NK-92 (cell line): ENCODE measurements around the gene NACC2.
A peak's percentile ranks its signal among the peaks of the same experiment; 100 is the strongest.
"Not testable (repeated sequence)": the region's sequence is repeated elsewhere in the genome, so short reads cannot be mapped to it uniquely, and the experiment has no call there.

ENCODE experiments used
- DNase-seq: peaks from one replicate; lab custom pipeline; 2025; ENCODE audit not compliant: unreplicated experiment; lab: John Stamatoyannopoulos, UW

Gene NACC2

GRCh38 chr9:136112541-136112940 is 17.5 kb upstream of the NACC2 start:
- DNase-seq: no peak

DNA sequence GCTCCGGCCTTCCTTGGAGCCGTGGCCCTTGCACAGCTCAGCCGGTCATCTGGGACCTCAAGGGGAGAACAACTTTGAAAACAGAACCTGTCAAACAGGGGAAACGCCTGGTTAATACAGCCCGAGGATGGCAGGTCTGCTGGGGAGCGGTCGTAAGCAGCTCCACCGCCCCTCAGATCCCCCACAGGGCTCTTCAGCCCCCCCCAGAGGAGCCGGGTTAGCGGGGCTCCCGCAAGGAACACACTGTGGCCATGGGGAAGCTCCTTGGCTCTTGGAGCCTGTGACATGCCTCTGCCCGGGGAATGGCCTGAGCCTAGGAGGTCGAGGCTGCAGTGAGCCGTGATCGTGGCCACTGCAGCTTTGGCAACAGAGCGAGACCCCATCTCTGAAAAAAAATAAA is 16.8 kb upstream of the NACC2 start:
- DNase-seq: no peak

- DNase-seq: no peak
These were observed 16.1 kb upstream of the NACC2 start for GRCh38 chr9:136111190-136111589.

- no peak for DNase-seq
These were observed 15.3 kb upstream of the NACC2 start for GRCh38 chr9:136110082-136111061.

- DNase-seq: peak; percentile 20
These were observed 14.4 kb upstream of the NACC2 start for GRCh38 chr9:136109351-136110081.

- no peak for DNase-seq
These were observed 13.7 kb upstream of the NACC2 start for GRCh38 chr9:136108648-136109266.

DNA sequence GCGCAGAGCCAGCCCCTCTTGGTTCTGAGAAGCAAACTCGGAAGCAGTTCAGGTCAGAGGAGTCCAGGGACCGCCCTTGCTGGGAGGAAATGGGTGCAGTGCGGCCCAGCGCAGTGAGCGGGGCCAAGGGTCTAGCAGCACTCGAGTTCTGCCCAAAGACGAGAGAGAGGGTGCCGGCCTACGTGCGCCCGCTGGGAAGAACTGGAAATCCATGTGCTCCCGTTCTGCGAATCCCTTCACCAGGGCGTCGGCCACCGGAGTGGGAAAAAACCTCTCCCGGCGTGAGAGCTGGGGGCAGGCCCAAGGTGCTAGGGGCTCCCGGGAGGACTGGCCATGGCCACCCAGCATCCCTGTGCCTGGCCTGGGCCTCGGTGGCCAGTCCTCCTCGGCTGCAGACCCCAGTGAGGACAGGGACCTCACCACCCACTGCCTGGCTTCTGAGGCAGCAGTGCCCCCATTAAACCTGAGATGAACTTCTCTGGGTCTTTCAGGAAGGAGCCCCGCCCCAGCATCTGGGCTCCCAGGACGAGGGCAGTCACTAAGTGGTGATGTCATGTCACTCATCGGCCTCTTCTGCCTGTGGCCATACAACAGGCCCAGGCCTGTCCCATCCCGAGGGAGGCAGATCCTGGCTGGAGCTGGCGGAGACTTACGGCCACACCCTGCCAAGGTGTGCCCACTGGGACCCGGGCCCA is 13.0 kb upstream of the NACC2 start:
- no peak for DNase-seq

GRCh38 chr9:136107155-136107952 is 12.3 kb upstream of the NACC2 start:
- no peak for DNase-seq

- DNase-seq: no peak
These were observed 10.5 kb upstream of the NACC2 start for GRCh38 chr9:136105398-136106135.

GRCh38 chr9:136104916-136105315 is 9.8 kb upstream of the NACC2 start:
- no peak for DNase-seq

GRCh38 chr9:136104488-136104800 is 9.4 kb upstream of the NACC2 start:
- no peak for DNase-seq

GRCh38 chr9:136103651-136104487 is 8.8 kb upstream of the NACC2 start:
- no peak for DNase-seq

DNA sequence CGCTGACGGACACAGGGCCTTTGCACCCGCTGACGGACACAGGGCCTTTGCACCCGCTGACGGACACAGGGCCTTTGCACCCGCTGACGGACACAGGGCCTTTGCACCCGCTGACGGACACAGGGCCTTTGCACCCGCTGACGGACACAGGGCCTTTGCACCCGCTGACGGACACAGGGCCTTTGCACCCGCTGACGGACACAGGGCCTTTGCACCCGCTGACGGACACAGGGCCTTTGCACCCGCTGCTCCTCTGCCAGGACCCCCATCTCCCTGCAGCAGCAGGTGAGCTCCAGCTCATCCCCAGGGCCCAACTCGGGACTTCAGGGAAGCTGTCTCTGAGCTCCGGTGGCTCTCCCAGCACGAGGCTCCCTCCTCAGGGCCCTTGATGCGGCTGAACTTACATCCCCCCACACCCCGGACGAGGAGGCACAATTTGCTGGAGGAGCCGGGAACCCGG is 6.6 kb upstream of the NACC2 start:
- not testable (repeated sequence) for DNase-seq

GRCh38 chr9:136100700-136101614 is 5.9 kb upstream of the NACC2 start:
- no peak for DNase-seq

DNA sequence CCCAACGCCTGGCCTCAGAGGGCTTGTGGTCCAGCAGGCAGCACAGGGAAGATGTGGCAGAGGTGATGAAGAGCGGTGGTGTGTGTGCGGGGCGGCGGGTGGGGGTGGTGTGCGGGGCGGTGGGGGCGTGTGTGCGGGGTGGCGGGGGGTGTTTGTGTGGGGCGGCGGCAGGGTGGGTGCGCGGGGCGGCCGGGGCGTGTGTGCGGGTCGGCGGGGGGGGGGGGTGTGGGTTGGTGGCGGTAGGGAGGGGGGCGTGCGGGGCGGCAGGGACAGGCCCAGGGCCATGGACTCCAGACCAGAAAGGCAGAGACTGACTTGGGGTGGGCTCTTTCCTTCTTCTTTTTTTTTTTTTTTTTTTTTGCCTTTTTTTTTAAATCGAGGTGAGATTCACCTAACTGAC is 4.5 kb upstream of the NACC2 start:
- DNase-seq: no peak

DNA sequence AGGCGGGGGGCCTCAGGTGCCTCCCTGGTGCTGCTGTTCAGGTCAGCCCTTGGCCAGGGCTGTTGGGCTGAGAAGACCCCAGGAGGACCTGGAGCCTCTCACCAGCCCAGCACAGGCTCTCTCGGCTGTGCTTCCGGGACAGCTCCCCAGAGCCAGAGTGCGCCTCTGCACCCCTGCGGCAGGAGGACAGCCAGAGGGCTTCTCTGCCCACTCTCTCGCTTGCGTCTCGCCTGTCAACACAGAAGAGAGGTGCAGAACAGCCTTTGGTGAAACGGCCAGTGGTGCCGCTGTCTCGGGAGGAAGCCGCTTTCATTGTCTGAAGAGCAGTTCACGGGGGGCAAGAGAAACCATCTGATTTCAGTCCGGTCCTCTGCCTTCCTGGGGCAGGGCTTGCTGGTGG is 3.8 kb upstream of the NACC2 start:
- DNase-seq: no peak

DNA sequence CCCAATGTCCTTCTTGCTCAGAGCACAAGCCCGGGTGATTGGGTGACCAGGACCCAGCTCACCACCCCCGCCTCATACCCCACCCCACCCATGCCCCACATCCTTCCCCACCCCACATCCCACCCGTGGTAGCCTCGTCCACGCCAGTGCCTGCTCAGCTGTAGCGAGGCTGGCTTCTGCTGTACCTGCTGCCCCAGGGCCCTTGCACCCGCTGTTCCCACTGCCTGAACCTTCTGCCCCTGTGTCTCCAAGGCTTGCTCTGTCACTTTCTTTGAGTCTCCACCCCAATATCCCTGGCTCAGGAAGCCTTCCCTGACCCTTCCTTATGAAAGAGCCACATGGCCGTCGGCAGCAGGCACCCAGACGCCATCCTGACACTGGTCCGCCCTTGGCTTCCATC is 3.1 kb upstream of the NACC2 start:
- DNase-seq: no peak

DNA sequence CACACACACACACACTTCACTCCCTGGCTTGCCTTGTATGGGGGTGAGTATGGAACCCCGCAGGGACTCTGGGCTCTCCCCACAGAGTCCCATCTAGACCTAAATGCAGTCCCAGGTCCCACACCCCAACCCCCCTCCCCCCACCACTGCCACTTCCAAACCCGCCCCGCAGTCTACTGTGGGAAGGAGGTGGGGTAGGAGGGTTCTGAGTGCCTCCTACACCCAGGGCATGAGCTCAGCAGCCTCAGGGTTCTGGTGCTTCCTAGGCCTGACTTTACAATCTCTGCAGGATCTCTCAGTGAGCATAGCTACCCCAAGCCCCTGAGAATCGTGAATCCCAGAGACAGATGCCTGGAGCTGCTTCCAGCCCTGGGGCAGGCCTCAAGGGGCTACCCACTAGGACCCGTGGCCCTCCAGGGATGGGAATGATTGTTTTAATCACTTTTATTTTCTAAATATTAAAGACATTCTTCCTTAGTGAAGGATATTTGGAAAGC is 1.5 kb upstream of the NACC2 start:
- no peak for DNase-seq
